GM21390 (cell line): ENCODE data around the gene LEAP2.
"Not testable (repeated sequence)": the region's sequence is repeated elsewhere in the genome, so short reads cannot be mapped to it uniquely, and the experiment has no call there.

Experiments
- ATAC-seq: cut with Tn5 transposase; IDR thresholded peaks from one replicate; pipeline ENCODE4 v1.9.1; 2021; ENCODE audit not compliant: unreplicated experiment

LEAP2 gene

GRCh38 chr5:132840313-132840712 is 33.2 kb upstream of the LEAP2 start:
- no peak for ATAC-seq

DNA sequence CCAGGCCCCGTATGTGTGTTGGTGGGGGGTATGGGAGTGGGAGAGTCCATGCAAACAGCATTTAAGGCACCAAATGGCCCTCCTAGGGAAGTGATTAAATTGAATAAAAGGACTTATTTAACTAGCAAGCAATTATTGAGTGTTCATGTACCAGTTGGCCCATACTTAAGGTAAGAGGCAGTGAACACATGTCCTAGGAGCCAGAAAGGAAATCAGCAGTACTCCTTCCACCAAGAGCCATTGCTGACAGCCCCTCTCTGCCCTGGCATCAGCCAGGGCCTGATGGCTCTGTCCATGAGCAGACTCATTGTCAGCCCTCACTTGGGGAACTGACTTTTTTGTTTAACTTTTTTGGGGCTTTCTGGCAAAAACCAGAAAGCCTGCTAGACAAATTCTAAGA is 32.6 kb upstream of the LEAP2 start:
- ATAC-seq: no peak

DNA sequence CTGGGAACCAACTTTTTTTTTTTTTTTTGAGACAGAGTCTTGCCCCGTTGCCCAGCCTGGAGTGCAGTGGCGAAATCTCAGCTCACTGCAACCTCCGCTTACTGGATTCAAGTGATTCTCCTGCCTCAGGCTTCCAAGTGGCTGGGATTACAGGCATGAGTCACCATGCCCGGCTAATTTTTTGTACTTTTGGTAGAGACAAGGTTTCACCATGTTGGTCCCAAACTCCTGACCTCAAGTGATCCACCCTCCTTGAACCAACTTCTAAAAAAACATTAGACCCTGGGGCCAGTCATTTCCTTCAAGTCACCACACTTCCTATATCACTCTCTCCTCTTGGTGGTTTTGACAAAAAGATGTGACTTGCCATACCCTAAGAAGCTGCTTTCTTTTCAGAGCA is 32.2 kb upstream of the LEAP2 start:
- no peak for ATAC-seq

GRCh38 chr5:132848270-132848669 is 25.2 kb upstream of the LEAP2 start:
- no peak for ATAC-seq

GRCh38 chr5:132849347-132849746 is 24.1 kb upstream of the LEAP2 start:
- ATAC-seq: no peak

- ATAC-seq: no peak
Observed at GRCh38 chr5:132850066-132850465, 23.4 kb upstream of the LEAP2 start.

- no peak for ATAC-seq
Observed at GRCh38 chr5:132853323-132853722, 20.1 kb upstream of the LEAP2 start.

DNA sequence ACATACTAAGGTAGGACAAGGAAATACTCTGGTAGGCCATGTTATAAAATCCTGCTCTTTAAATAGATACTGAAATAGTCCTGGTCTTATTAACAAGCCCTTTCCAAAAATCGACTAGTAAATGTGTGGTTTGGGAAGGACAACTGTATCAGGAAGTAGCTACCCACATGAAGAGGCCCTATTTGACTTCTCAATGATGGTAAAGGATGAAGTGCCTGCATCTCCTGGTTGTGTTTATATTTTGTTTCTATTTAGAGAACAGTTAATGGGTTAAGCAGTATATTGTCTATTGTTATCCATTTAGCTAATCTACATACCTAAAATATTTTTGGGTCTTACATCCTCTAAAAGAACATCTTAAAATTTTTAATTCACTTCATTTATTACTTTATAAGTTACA is 19.7 kb upstream of the LEAP2 start:
- ATAC-seq: no peak

DNA sequence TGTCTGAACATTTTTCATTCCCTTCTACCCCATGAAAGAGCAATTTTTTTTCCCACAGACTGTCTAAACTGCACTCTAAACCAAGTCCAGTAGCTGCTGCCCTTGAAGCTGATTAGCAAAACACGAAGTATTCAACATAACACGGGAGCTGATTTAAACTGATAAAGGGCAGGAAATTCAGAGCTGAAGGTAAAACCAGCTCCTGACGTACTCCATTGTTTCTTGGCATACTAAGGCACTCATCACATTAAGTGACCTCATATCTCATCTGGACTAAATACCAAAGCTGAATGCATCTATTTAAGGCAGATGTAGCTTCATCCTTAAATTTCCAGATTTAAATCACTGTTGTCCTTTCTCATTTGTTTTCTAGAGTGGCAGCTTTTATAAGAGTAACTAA is 19.2 kb upstream of the LEAP2 start:
- ATAC-seq: no peak

DNA sequence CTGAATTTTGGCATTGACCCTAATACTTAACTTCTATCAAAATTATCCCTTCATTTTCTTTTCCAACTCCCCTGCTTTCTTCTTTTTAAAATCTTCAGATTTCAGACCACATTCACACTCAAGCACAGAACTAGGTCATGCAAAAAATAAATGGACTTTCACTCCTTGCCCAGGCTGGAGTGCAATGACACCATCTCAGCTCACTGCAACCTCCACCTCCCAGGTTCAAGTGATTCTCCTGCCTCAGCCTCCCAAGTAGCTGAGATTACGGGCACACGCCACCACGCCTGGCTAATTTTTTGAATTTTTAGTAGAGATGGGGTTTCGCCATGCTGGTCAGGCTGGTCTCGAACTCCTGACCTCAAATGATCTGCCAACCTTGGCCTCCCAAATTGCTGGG is 18.5 kb upstream of the LEAP2 start:
- ATAC-seq: not testable (repeated sequence)

- no peak for ATAC-seq
Observed at GRCh38 chr5:132856011-132856410, 17.5 kb upstream of the LEAP2 start.

DNA sequence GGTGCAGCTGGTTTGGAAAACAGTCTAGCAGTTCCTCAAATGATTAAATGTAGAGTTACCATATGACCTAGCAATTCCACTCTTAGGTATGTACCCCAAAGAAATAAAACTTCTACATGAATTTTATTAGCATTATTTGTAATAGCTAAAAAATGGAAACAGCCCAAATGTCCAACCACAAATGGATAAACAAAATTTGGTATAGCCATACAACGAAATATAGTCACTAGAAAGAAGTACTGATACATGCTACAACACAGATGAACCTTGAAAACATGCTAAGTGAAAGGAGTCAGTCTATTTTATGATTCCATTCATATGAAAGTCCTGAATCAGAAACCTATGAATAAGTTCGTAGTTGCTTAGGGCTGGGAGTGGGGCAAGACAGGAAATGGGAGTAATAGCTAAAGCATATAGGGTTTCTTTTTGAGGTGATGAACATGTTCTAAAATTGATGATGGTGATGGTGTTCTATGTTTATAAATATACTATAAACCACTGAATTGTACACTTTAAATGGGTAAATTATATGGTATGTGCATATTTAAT is 13.5 kb upstream of the LEAP2 start:
- ATAC-seq: no peak

- no peak for ATAC-seq
Observed at GRCh38 chr5:132860742-132861141, 12.7 kb upstream of the LEAP2 start.

DNA sequence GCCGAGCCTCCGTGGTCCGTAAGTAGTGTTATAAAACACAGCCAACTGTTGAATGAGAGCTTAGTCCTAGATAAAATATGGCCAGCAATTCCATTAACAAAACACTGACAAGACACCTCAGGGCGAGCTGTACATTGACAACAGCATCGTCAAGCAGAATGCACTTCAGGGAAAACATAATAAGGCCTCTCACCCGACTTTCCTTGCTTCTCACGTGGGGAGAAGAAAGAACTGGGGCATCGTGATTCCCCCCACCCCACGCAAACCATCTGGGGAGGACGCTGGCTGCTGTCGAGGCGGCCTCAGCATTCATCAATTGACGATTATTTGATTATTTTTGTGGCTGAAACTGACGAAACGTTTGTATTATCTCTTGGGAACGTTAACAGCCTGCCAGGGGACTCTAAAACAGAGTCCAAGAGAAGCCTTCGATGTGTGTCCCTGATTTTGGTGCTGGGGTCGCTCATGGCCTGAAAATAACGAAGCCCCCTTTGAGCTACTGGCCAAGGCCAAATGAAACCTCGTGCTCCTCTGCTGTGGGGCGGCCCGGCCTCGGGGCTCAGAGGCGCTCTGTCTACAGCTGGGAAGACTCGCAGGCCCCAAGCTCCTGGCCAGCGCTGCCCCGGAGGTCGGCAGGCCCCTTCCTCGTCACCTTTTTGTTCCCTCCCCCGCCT is 7.7 kb upstream of the LEAP2 start:
- peak; percentile 32 for ATAC-seq

GRCh38 chr5:132866342-132867045 is 7.0 kb upstream of the LEAP2 start, which contains the start of the genes GDF9 and UQCRQ:
TSS of gene GDF9 (minus strand) at chr5:132866469. CDS start at chr5:132864533, 1,936 bp downstream.
TSS of gene UQCRQ (plus strand) at chr5:132866642. CDS start at chr5:132866882, 240 bp downstream.
- ATAC-seq: peak; percentile 99

- no peak for ATAC-seq
Observed at GRCh38 chr5:132867046-132867451, 6.4 kb upstream of the LEAP2 start.

DNA sequence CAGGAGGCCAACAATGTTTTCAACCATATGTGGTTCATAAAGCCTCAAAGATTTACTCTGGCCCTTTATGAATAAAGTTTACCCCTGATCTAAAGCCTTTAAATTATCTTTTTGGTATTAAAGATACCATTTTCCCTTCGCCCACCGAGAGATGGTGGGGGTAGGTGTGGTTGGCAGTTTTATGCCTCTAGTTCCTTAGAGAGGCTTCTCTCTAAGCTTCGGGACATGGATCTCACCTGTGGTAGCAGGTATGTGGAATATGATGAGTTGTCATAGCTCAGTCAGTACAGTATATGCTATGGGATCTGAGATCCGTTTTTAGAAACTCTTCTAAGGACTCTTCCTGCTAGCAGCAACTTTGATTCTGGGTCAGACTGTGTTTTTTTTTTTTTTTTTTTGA is 4.7 kb upstream of the LEAP2 start:
- no peak for ATAC-seq

GRCh38 chr5:132870801-132871200 is 2.7 kb upstream of the LEAP2 start:
- no peak for ATAC-seq

DNA sequence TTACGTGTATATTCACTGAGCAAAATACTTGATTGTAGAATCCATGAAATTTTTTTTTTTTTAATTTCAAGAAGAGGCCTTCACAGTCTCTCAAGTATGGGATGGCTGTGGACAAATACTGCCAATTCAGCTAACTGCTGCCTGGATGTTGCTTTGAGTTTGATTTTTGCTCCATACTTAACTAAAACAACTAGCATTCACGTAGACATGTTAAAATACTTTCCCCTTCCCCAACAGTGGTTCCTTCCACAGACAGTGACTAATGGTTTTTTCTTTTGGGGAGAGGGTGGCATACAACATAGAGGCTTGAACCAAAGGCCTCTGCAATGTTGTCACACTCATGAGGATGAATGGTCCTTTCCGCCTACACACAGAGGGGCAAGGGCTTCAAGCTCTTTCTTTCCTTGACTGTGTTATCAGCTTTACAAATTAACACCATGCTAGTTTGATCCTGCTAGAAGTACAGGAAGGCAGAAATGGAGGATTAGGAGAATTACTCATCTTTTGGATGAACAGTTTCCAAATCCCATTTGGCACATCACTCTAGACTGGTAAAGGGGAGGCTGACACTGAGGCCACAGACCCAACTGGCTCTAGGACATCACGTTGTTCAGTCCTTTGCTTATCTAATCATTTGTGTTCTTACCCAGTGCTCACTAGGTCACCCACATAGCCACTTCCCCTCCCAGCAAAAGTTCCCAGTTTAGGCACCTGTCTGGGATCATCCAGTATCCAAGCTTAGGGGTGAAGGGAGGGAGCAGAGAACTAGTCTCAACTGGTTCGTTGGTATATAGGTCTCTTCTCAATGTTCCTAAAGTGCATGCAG is 1.8 kb upstream of the LEAP2 start:
- ATAC-seq: no peak

GRCh38 chr5:132872788-132873118 is 715 bp upstream of the LEAP2 start:
- ATAC-seq: no peak

DNA sequence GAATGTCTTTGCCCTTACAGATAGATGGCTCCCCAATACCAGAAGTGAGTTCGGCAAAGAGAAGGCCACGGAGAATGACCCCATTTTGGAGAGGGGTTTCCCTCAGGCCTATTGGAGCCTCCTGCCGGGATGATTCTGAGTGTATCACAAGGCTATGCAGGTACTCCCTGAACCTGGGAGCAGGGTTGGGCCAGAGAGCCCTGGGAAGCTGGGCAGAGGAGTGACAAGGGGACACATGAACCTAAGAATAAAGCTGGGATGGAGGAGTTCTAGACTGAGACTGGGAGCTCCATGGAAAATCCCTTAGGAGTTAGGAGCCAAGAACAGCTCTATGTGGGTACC is 433 bp downstream of the LEAP2 start:
- no peak for ATAC-seq
